GM12891 (cell line): ENCODE results near the gene COL12A1.

Source experiments
- PAX5 ChIP-seq: IDR thresholded peaks from 2 replicates; pipeline ENCODE4 v1.6.1; 2011; ENCODE audit warnings: low read length, moderate library complexity, mild to moderate bottlenecking; ENCODE audit not compliant: insufficient read depth, severe bottlenecking
- POLR2A ChIP-seq: IDR thresholded peaks from 2 replicates; pipeline ENCODE4 v1.6.1; 2011; ENCODE audit warnings: low read depth, low read length, control low read depth
- POLR2AphosphoS5 ChIP-seq: IDR thresholded peaks from 2 replicates; pipeline ENCODE4 v1.6.1; 2011; ENCODE audit warnings: low read depth, low read length, control low read depth
- POU2F2 ChIP-seq: IDR thresholded peaks from 2 replicates; pipeline ENCODE4 v1.6.1; 2011; ENCODE audit warnings: low read depth, mild to moderate bottlenecking, control low read depth, low read length, moderate library complexity
- SPI1 ChIP-seq: IDR thresholded peaks from 2 replicates; pipeline ENCODE4 v1.6.1; 2011; ENCODE audit warnings: low read depth, low read length, control low read depth
- TAF1 ChIP-seq: IDR thresholded peaks from 2 replicates; pipeline ENCODE4 v1.6.1; 2011; ENCODE audit warnings: low read depth, low read length, control low read depth

GRCh38 chr6:75167851-75168250 lies 38.0 kb downstream of the COL12A1 start:
- no peak for TF ChIP-seq POLR2A
- no peak for TF ChIP-seq POLR2AphosphoS5
- no peak for TF ChIP-seq PAX5
- TF ChIP-seq TAF1 = no peak
- no peak for TF ChIP-seq SPI1
- no peak for TF ChIP-seq POU2F2
